Measurements from ENCODE around the gene NKD1. TPM values are rescaled to one million over a fixed set of nuclear protein-coding genes. Genes with fewer than 3 reads are reported as not detected.

NKD1 gene
- total RNA-seq, 6 experiments from 2014 or later: 0.69 to 2.6 (median 2.1) TPM

GRCh38 chr16:50692999-50693781 lies 145.0 kb downstream of the NKD1 start, which contains the start of gene NOD2:
Gene NOD2, plus strand, starts transcription at chr16:50693606. Its CDS starts 5,890 bp downstream, at chr16:50699496.
- Histone ChIP-seq H3K36me3 (no peaks in the 10 kb centered on the region), H3K4me3 (peak within 1 kb of the TSS; percentile 41 to 48 (median 45)), H3K27me3 (no peaks in the 10 kb centered on the region), H3K9me3 (no peaks in the 10 kb centered on the region), H3K4me1 (peaks cover 3 to 29% (median 14%) of the 10 kb centered on the region in 4 donors), H3K27ac (peak within 1 kb of the TSS in 2 of 3 donors; percentile 10 to 29)
- DNase-seq (peak in 1 of 3 donors; percentile 53), ATAC-seq (peak; percentile 5 to 53 (median 39))
- WGBS (ENCODE audit: insufficient coverage, low coverage, low lambda C conversion rate, missing lambda C conversion rate): 35% methylated on average over 12 of the region's 56 CpGs
- TF ChIP-seq POLR2A (IDR thresholded peaks at IDR 0.05) (peak; percentile 48), CTCF (IDR thresholded peaks at IDR 0.05) (no peak)
- intact Hi-C loops (cut with DNase I): no loop called here

DNA sequence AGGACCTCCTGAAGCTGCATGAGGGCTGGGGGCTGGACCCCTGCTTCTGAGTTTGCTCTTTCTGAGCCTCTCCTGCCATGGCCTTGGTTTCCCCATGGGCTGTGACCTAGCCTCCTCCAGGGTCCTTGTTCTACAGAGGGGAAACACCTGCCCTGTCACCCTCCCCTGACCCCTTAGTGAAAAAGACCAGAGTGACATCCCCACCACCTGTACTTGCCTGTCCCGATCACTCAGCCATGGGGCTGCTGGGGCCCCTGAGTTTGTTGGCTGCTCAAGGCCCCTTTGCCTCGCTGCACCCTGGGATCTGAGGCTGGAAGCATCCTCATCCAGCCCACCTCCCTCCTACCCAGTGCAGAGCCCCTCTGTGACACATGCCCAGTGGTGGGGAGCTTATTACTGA lies 146.0 kb downstream of the NKD1 start:
- no peak for ATAC-seq
- TF ChIP-seq POLR2A (IDR thresholded peaks at IDR 0.05): no peak
- no peak for TF ChIP-seq CTCF (IDR thresholded peaks at IDR 0.05)
- Histone ChIP-seq H3K36me3 (no peaks in the 10 kb centered on the region), H3K9me3 (no peaks in the 10 kb centered on the region), H3K4me3 (peak overlapping the region in 1 of 3 donors; percentile 45), H3K27me3 (no peaks in the 10 kb centered on the region), H3K27ac (no peak overlapping the region), H3K4me1 (peaks cover 3 to 35% (median 14%) of the 10 kb centered on the region in 4 donors)
- DNase-seq: no peak
- no CpG with 5 or more reads among the region's 2 CpGs for WGBS (ENCODE audit: insufficient coverage, low coverage, low lambda C conversion rate, missing lambda C conversion rate)
- intact Hi-C loops (cut with DNase I): no loop called here

GRCh38 chr16:50695017-50696000 lies 147.1 kb downstream of the NKD1 start:
- WGBS (ENCODE audit: insufficient coverage, low coverage, low lambda C conversion rate, missing lambda C conversion rate): 82% methylated on average over 9 of the region's 9 CpGs

More at GRCh38 chr16:50695017-50696000, 147.1 kb downstream of the NKD1 start:
- TF ChIP-seq CTCF (IDR thresholded peaks at IDR 0.05) (no peak), POLR2A (IDR thresholded peaks at IDR 0.05) (peak; percentile 48)
- ATAC-seq (peak; percentile 59 to 78 (median 65)), DNase-seq (peak; percentile 70 to 87 (median 82))
- Histone ChIP-seq H3K27me3 (no peaks in the 10 kb centered on the region), H3K36me3 (no peaks in the 10 kb centered on the region), H3K4me3 (no peak overlapping the region), H3K9me3 (no peaks in the 10 kb centered on the region), H3K4me1 (peaks cover 3 to 40% (median 14%) of the 10 kb centered on the region in 4 donors), H3K27ac (peak overlapping the region; percentile 12 to 85 (median 84))
- intact Hi-C loops (cut with DNase I): no loop called here
